HEK293T (cell line): Measurements from ENCODE around the gene CDC42.

Source experiments
- ARNT ChIP-seq: fragments of 450-650 bp; IDR thresholded peaks from 2 replicates; pipeline ENCODE4 v1.6.1; 2017; ENCODE audit warnings: mild to moderate bottlenecking
- ELF4 ChIP-seq: fragments of 450-650 bp; IDR thresholded peaks from 2 replicates; pipeline ENCODE4 v1.6.1; 2017; ENCODE audit warnings: antibody characterized with exemption
- FOXK2 ChIP-seq: fragments of 450-650 bp; IDR thresholded peaks from 2 replicates; pipeline ENCODE4 v1.6.1; 2016; ENCODE audit warnings: mild to moderate bottlenecking
- FOXM1 ChIP-seq: fragments of 450-650 bp; IDR thresholded peaks from 2 replicates; pipeline ENCODE4 v1.6.1; 2017; ENCODE audit warnings: mild to moderate bottlenecking, borderline replicate concordance
- L3MBTL2 ChIP-seq: fragments of 450-650 bp; conservative IDR thresholded peaks from 2 replicates; pipeline ENCODE4 v1.6.1; 2016; ENCODE audit warnings: mild to moderate bottlenecking
- LEF1 ChIP-seq: fragments of 450-650 bp; IDR thresholded peaks from 2 replicates; pipeline ENCODE4 v1.6.1; 2017; ENCODE audit warnings: mild to moderate bottlenecking, borderline replicate concordance
- SP1 ChIP-seq: fragments of 450-650 bp; IDR thresholded peaks from 2 replicates; pipeline ENCODE4 v1.6.1; 2017
- SUZ12 ChIP-seq: fragments of 450-650 bp; IDR thresholded peaks from 2 replicates; pipeline ENCODE4 v1.6.1; 2016; ENCODE audit warnings: mild to moderate bottlenecking
- TARDBP ChIP-seq: fragments of 450-650 bp; IDR thresholded peaks from 2 replicates; pipeline ENCODE4 v1.6.1; 2016
- ZNF384 ChIP-seq: fragments of 450-650 bp; IDR thresholded peaks from 2 replicates; pipeline ENCODE4 v1.6.1; 2016

DNA sequence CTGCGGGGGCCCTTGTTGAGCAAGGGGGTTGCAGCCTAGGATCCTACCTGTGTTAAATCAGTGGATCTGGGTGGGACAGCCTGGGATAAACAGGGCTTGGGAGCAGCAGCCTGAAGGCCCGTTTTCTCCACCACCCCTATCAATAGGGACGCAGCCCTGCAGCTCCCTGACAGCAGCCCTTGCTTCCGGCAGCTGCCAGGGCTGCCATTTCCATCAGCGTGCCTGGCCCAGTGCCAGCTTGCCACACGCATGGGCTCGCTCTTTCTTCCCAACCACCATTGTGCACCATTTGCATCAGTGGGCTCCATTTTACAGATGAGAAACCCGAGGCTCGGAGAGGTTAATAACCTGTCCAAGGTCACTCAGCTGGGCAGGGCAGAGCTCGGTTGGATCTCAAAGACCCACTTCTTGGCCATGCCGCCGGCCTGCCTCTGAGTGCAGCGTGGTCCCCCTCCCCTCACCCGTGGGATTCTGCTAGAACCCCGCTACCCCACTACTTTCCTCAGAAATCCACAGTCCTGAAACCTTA lies 86.6 kb downstream of the CDC42 start:
- no peak for TF ChIP-seq ARNT
- no peak for TF ChIP-seq ZNF384
- TF ChIP-seq FOXK2: no peak
- no peak for TF ChIP-seq L3MBTL2
- no peak for TF ChIP-seq TARDBP
- TF ChIP-seq SUZ12: no peak
- TF ChIP-seq ELF4: no peak
- TF ChIP-seq FOXM1: no peak
- TF ChIP-seq LEF1: no peak
- no peak for TF ChIP-seq SP1
